Activated CD8-positive, alpha-beta memory T cell treated with anti-CD3 and anti-CD28 coated beads for 48 hours (primary cell): ENCODE data around the gene EFCC1.
"Not testable (repeated sequence)": the region's sequence is repeated elsewhere in the genome, so short reads cannot be mapped to it uniquely, and the experiment has no call there.

Source experiments
- DNase-seq, 3 experiments: peaks; one replicate each; pipeline ENCODE4 v3.0.0-alpha.2; 2020; ENCODE audit warnings: low read depth in 2 of 3, low spot score in 2 of 3

The EFCC1 gene

GRCh38 chr3:129069313-129070085 lies 68.4 kb downstream of the EFCC1 start:
- not testable (repeated sequence) for DNase-seq

- no peak for DNase-seq
Measured at GRCh38 chr3:129070086-129070885, 69.2 kb downstream of the EFCC1 start.

GRCh38 chr3:129077222-129077621 lies 76.1 kb downstream of the EFCC1 start:
- no peak for DNase-seq

- no peak for DNase-seq
Measured at GRCh38 chr3:129078510-129078909, 77.4 kb downstream of the EFCC1 start.

GRCh38 chr3:129081503-129081902 lies 80.4 kb downstream of the EFCC1 start:
- DNase-seq = no peak

- no peak for DNase-seq
Measured at GRCh38 chr3:129082026-129082425, 80.9 kb downstream of the EFCC1 start.

GRCh38 chr3:129084501-129084900 lies 83.4 kb downstream of the EFCC1 start:
- DNase-seq = no peak

- no peak for DNase-seq
Measured at GRCh38 chr3:129085165-129085715, 84.1 kb downstream of the EFCC1 start.

- DNase-seq = no peak
Measured at GRCh38 chr3:129085818-129086217, 84.7 kb downstream of the EFCC1 start.

GRCh38 chr3:129087138-129087702 lies 86.1 kb downstream of the EFCC1 start:
- DNase-seq = no peak

- DNase-seq = not testable (repeated sequence)
Measured at GRCh38 chr3:129087904-129088303, 86.8 kb downstream of the EFCC1 start.

GRCh38 chr3:129088312-129088711 lies 87.2 kb downstream of the EFCC1 start:
- not testable (repeated sequence) for DNase-seq
